ENCODE data around the gene FRMPD2.

GRCh38 chr10:48199580-48200377 is 74.7 kb downstream of the FRMPD2 start:
- TF ChIP-seq CTCF (conservative IDR thresholded peaks at IDR 0.05; ENCODE audit: low read depth in 2 of 2), result no peak
- no peak for TF ChIP-seq POLR2AphosphoS5 (IDR thresholded peaks at IDR 0.05; ENCODE audit: low read depth)
- no peak for TF ChIP-seq EZH2 (IDR thresholded peaks at IDR 0.05; ENCODE audit: low read depth, unreplicated experiment)
- TF ChIP-seq JUNB (IDR thresholded peaks at IDR 0.05; ENCODE audit: unreplicated experiment), result no peak
- TF ChIP-seq, protein P1, sequence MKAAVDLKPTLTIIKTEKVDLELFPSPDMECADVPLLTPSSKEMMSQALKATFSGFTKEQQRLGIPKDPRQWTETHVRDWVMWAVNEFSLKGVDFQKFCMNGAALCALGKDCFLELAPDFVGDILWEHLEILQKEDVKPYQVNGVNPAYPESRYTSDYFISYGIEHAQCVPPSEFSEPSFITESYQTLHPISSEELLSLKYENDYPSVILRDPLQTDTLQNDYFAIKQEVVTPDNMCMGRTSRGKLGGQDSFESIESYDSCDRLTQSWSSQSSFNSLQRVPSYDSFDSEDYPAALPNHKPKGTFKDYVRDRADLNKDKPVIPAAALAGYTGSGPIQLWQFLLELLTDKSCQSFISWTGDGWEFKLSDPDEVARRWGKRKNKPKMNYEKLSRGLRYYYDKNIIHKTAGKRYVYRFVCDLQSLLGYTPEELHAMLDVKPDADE (IDR thresholded peaks at IDR 0.05), result no peak
- no peak for TF ChIP-seq REST (IDR thresholded peaks at IDR 0.05; ENCODE audit: unreplicated experiment)
- no peak for TF ChIP-seq EZH2phosphoT487 (IDR thresholded peaks at IDR 0.05; ENCODE audit: unreplicated experiment)
- no peak for TF ChIP-seq ZNF462 (CRISPR knock-in tag; IDR thresholded peaks at IDR 0.05)

All from GM23338 (cell line).